Adrenal gland (tissue), 12 donors: Measurements from ENCODE around the gene STX4. TPM values are rescaled to one million over a fixed set of nuclear protein-coding genes. Genes with fewer than 3 reads are reported as not detected.

Source experiments
- DNase-seq, 7 donors: peaks; one replicate each; pipeline ENCODE4 v3.0.0-alpha.2; 2019 to 2020
- H3K27ac ChIP-seq, 5 donors: fragments of 200-600 bp; sonication (generic) in 4 of 5; 1 replicate in 3 of 5; 2 replicates in 2 of 5; pipeline versions ENCODE4 v1.5.1 to v1.8.0; 2016 to 2020; ENCODE audit warnings: mild to moderate bottlenecking in 1 of 5
- H3K27me3 ChIP-seq: fragments of 200-600 bp; 2 replicates; pipeline ENCODE4 v1.8.0; 2021
- H3K36me3 ChIP-seq, 2 donors: fragments of 200-600 bp; replicated peaks in 1 of 2; 1 replicate in 1 of 2; 2 replicates in 1 of 2; pipeline versions ENCODE4 v1.5.1 to v1.8.0; 2018 to 2022
- H3K4me1 ChIP-seq, 2 donors: fragments of 200-600 bp; replicated peaks in 1 of 2; 1 replicate in 1 of 2; 2 replicates in 1 of 2; pipeline versions ENCODE4 v1.5.1 to v1.8.0; 2018 to 2021
- H3K4me3 ChIP-seq, 4 donors: fragments of 200-600 bp; sonication (generic) in 3 of 4; one replicate each; pipeline ENCODE4 v1.5.1; 2016 to 2018
- H3K9me3 ChIP-seq, 3 donors: fragments of 200-600 bp; sonication (generic) in 1 of 3; replicated peaks in 1 of 3; 1 replicate in 2 of 3; 2 replicates in 1 of 3; pipeline versions ENCODE4 v1.5.1 to v1.8.0; 2016 to 2021
- CTCF ChIP-seq, 6 experiments: fragments of 450-650 bp in 4 of 6; fragments of 200-600 bp in 2 of 6; sonication (generic) in 1 of 6; IDR thresholded peaks; 1 replicate in 5 of 6; 2 replicates in 1 of 6; pipeline versions ENCODE4 v1.5.1 to v1.8.0; 2016 to 2021; ENCODE audit warnings: antibody characterized with exemption in 6 of 6, mild to moderate bottlenecking in 2 of 6, moderate library complexity in 1 of 6
- POLR2A ChIP-seq, 2 donors: fragments of 450-650 bp; IDR thresholded peaks; one replicate each; pipeline ENCODE4 v1.6.1; 2017; ENCODE audit warnings: antibody characterized with exemption in 2 of 2, mild to moderate bottlenecking in 2 of 2, moderate library complexity in 1 of 2
- WGBS, 4 donors: extraction: QIAGEN DNeasy Blood & Tissue Kit in 2 of 4; methylation state at CpG; one replicate each; pipeline versions ENCODE4 v1.1.5 to v1.1.7; 2013 to 2017; 5-methylcytosine and 5-hydroxymethylcytosine counted together
- intact Hi-C, 2 donors: fragments of 100-400 bp; cut with DNase I; formaldehyde crosslinking; loops; one replicate each; pipeline versions ENCODE4 v1.14.1 to v1.15.0; 2022 to 2023
- polyA plus RNA-seq, 3 donors: library from polyadenylated mRNA; stranded (reverse); fragments of 200-250 nt in 2 of 3; fragments of 350-450 nt in 1 of 3; fragmentation: Illumina TruSeq in 1 of 3; extraction: RNeasy Lipid Tissue Mini Kit (QIAGEN cat#74804) in 1 of 3; gene quantifications; one replicate each; pipeline ENCODE4 v1.2.3, GENCODE V29; 2013 to 2014
- total RNA-seq, 9 donors: library from RNA; depleted of rRNA in 4 of 9; stranded (reverse); fragments of >200 nt in 4 of 9; fragments of 120-200 nt in 1 of 9; fragmentation: NEBNext Ultra II Directional in 1 of 9; extraction: Animal tissue kit (Norgen Biotek cat#: 25700) in 1 of 9; gene quantifications; one replicate each; pipeline versions ENCODE4 v1.1.0 to v1.2.4, GENCODE V29; 2013 to 2023
- donor health status: healthy with polysubstance abuse.
- donor health status: Bipolar disorder and iron deficiency.
- donor health status: DM: yes; HTN: yes; CAD: no.
- donor health status: DM: no; HTN: no; CAD: no.
- donor health status: DM: no; HTN: no; CAD: no.
- donor health status: DM: yes; HTN: yes; CAD: no.

The STX4 gene
- total and polyA plus RNA-seq, 12 donors: 25.0 to 225 (median 58.0) TPM

- no peak overlapping the region for H3K27ac ChIP-seq
- intact Hi-C loops: no loop called here
- no peaks in the 10 kb centered on the region for H3K27me3 ChIP-seq
- 41 to 82% (median 59%) methylated on average over 2 of the region's 2 CpGs for WGBS, 4 donors
- H3K36me3 ChIP-seq: peaks cover 0 to 52% of the 10 kb centered on the region in 2 donors
- TF ChIP-seq POLR2A (IDR thresholded peaks at IDR 0.05): no peak
- no peak for TF ChIP-seq CTCF (IDR thresholded peaks at IDR 0.05)
- no peak overlapping the region for H3K4me3 ChIP-seq
- no peak for DNase-seq
- no peaks in the 10 kb centered on the region for H3K9me3 ChIP-seq
- H3K4me1 ChIP-seq: peaks cover 5 to 8% of the 10 kb centered on the region in 2 donors
These were observed 3.3 kb downstream of the STX4 start for GRCh38 chr16:31036691-31037090.

- WGBS, 4 donors: 100% methylated on average over 2 of the region's 2 CpGs; no CpG with 5 or more reads in 2 of the 4 donors
- peaks cover 0 to 52% of the 10 kb centered on the region in 2 donors for H3K36me3 ChIP-seq
These were observed 5.6 kb downstream of the STX4 start for GRCh38 chr16:31038993-31039392.

GRCh38 chr16:31042866-31043265 is 9.5 kb downstream of the STX4 start:
- intact Hi-C loops: loop anchor here (5.0 to 10.0 kb wide), 2 partner anchors 56 to 58 kb away; partner anchors contain the start of gene HSD3B7 (in 2 of the 2)
- peaks cover 0 to 4% of the 10 kb centered on the region in 2 donors for H3K4me1 ChIP-seq
- DNase-seq: no peak
- 84 to 86% (median 86%) methylated on average over 4 to 10 of the region's 10 CpGs; no CpG with 5 or more reads in 1 of the 4 donors for WGBS, 4 donors
- H3K9me3 ChIP-seq: no peaks in the 10 kb centered on the region
- no peak overlapping the region for H3K4me3 ChIP-seq
- H3K36me3 ChIP-seq: peaks cover 0 to 28% of the 10 kb centered on the region in 2 donors
- TF ChIP-seq POLR2A (IDR thresholded peaks at IDR 0.05): no peak
- no peak for TF ChIP-seq CTCF (IDR thresholded peaks at IDR 0.05)
- H3K27me3 ChIP-seq: no peaks in the 10 kb centered on the region
- no peak overlapping the region for H3K27ac ChIP-seq

More at GRCh38 chr16:31038993-31039392, 5.6 kb downstream of the STX4 start:
- no peak for DNase-seq
- intact Hi-C loops: no loop called here
- no peak overlapping the region for H3K4me3 ChIP-seq
- H3K4me1 ChIP-seq: peaks cover 5 to 12% of the 10 kb centered on the region in 2 donors
- no peak overlapping the region for H3K27ac ChIP-seq
- no peaks in the 10 kb centered on the region for H3K9me3 ChIP-seq
- TF ChIP-seq CTCF (IDR thresholded peaks at IDR 0.05) (no peak), POLR2A (IDR thresholded peaks at IDR 0.05) (no peak)
- H3K27me3 ChIP-seq: no peaks in the 10 kb centered on the region

- H3K36me3 ChIP-seq: peaks cover 0 to 23% of the 10 kb centered on the region in 2 donors
- H3K27ac ChIP-seq: no peak overlapping the region
- intact Hi-C loops: loop anchor here (5.0 to 10.0 kb wide), 2 partner anchors 56 to 59 kb away; partner anchors contain the start of gene HSD3B7 (in 2 of the 2)
- no peaks in the 10 kb centered on the region for H3K9me3 ChIP-seq
- DNase-seq: no peak
- H3K4me1 ChIP-seq: peaks cover 0 to 4% of the 10 kb centered on the region in 2 donors
- TF ChIP-seq POLR2A (IDR thresholded peaks at IDR 0.05) (no peak), CTCF (IDR thresholded peaks at IDR 0.05) (no peak)
- no peak overlapping the region for H3K4me3 ChIP-seq
- no peaks in the 10 kb centered on the region for H3K27me3 ChIP-seq
- WGBS, 4 donors: 88 to 94% (median 91%) methylated on average over 1 of the region's 1 CpG
These were observed 10.0 kb downstream of the STX4 start for GRCh38 chr16:31043352-31043751.
